Stimulated activated CD8-positive, alpha-beta memory T cell treated with anti-CD3 and anti-CD28 coated beads, Interleukin-15, amount 100 ng/mL, for 4 hours (primary cell): ENCODE data around the gene PDK4.
"Not testable (repeated sequence)": the region's sequence is repeated elsewhere in the genome, so short reads cannot be mapped to it uniquely, and the experiment has no call there.

Experiments
- DNase-seq, 2 donors: peaks; one replicate each; pipeline ENCODE4 v3.0.0-alpha.2; 2020; ENCODE audit warnings: low read depth in 2 of 2

The PDK4 gene

DNA sequence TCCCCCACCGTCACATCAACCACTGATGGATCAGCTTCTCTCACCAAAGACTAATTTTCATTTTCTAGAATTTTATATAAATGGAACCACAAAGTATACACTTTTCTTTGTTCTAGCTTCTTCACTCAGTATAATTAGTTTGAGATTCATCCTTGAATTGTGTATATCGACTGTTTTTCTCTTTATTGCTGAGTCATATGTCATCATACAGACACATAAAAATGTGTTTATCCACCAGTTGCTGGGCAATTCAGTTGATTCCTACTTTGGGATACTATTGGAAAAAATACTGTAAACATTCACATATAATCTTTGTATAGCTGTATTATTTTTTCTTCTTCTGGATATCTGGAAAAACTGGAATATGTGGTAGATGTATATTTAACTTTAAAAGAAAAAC, 26.6 kb downstream of the PDK4 start:
- no peak for DNase-seq

DNA sequence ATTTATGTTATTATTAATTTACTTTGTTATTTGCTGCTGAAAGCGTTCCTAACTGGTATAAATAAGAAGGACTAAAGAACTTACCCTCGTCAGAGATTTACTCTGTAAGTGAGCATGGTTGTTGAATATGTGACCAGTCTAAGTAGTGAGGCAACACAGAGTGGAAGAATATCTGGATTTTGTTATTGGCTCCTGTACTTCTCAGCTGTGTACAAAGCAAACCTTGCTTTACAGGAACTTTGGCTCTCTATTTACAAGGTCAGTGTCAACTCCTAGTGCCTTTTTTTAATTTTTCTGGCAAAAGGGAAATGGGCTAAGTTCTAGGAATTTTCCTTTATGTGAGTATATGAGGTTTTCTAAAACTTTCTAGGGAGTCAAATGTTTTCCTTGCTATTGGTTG, 35.6 kb downstream of the PDK4 start:
- DNase-seq = no peak

DNA sequence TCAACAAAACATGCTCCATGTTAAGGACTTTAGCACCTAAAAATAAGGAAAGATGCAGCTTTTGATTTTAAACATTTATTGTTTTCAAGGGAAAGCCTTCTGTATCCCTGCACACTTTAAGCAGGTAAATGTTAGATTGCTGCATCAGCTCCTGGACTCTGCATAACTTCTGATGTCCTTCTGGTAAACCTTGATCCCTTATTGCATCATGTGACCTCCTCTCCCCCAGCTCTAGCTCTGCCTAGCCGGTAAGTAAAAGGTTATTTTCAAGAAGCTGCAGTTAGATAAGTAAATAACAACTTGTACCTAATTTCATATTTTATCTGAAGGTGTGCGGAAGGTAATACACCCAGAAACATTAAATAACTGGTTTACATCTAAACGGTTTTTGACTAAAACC, 37.5 kb downstream of the PDK4 start:
- DNase-seq = no peak

DNA sequence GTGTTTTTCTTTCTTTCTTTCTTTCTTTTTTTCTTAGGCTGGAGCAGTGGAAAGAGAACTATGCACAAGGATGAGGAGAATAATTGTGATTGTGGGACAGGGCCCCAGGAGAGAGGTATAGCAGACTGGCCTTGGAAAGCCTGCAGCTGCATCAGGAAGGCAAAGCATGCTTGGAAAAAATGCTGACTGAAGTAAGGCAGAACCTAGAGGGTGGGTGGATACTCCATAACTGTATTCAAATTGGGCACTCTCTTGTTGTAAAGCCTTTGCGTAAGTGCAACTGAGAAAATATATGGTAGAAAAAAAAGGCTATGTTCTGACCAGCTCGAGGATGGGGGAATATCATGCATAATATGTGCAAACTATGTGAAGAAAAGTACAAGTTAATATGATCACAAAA, 39.5 kb downstream of the PDK4 start:
- DNase-seq = no peak

DNA sequence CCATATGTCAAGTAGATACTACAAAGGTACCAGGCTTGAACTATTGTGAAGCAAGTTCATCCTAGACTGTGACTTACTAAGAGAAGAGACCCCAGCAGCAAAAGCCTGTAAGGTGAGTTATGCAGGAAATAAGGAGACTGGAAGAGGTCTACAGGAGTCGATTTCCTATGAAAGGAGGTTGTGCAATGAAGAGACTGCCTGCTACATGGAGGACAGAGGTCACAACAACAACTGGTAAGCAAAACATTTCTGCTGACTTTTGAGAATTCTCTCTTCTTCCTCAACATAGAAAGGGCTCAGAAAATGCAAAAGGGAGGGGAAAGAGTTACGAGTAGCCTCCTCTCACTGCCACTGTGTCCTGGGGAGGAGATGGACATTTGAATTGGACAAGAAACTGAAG, 42.4 kb downstream of the PDK4 start:
- DNase-seq = no peak

DNA sequence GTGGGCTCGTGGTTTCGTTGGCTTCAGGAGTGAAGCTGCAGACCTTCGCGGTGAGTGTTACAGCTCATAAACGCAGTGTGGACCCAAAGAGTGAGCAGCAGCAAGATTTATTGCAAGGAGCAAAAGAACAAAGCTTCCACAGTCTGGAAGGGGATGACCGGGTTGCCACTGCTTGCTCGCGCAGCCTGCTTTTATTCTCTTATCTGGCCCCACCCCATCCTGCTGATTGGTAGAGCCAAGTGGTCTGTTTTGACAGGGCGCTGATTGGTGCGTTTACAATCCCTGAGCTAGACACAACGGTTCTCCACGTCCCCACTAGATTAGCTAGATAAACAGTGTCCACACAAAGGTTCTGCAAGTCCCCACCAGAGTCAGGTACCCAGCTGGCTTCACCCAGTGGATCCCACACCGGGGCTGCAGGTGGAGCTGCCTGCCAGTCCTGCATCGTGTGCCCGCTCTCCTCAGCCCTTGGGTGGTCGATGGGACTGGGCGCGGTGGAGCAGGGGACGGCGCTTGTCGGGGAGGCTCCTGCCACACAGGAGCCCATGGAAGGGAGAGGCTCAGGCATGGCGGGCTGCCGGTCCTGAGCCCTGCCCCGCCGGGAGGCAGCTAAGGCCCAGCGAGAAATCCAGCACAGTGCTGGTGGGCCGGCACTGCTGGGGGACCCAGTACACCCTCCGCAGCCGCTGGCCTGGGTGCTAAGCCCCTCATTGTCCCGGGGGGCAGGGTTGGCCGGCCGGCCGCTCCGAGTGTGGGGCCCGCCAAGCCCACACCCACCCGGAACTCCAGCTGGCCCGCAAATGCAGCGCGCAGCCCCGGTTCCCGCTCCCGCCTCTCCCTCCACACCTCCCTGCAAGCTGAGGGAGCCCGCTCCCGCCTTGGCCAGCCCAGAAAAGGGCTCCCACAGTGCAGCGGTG, 44.0 kb downstream of the PDK4 start:
- not testable (repeated sequence) for DNase-seq

DNA sequence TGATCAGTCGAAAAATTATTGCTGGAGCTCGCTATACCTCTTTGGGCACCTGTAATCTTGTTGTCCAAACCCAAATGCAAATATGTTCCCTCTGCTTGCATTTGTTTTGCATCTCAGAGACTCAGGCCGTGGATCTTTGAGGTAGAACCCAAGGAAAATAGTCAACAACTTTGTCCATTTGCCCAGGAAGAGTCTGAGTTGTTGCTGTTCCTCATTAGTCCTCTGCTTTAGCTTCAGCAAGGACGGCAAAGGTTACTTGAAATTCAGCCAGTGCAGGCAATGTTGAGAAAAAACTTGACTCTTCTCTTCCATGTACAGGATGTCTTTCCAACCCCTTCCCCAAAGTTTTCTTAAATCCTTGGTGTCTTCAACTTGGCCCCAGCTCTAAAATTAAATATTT, 45.8 kb downstream of the PDK4 start:
- DNase-seq = no peak

DNA sequence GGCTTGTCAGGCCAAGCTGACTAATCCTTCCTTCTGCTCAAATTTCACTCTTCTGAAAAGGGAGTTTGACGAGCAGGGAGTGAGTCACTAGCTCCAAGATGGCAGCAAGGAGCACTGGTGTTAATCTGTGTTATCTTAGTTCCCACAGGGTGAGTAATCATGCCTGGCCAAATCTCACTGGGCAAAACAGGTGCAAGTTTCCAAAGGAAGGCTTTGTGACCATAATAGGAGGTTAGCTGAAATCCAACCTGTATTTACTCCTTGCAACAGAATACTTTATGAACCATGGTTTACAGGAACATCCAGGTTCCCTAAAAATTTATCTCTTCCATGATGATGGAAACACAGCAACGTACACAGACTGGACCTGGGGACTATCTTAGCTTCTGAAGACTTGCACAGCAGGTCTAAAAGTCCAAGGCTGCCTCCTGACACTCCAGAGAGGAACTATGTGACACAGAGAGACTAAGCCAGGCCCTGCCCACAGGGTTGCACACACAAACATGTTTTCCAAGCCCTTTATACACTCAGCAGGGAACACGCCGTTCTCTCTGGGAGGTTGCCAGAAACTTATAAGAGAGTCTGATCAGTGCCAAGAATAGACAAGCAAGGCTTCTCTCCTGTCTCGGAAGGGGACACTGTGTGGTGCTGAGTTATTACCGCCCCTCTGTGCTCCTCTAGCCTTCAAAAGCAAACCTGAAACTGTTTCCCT, 46.3 kb downstream of the PDK4 start:
- DNase-seq = no peak

DNA sequence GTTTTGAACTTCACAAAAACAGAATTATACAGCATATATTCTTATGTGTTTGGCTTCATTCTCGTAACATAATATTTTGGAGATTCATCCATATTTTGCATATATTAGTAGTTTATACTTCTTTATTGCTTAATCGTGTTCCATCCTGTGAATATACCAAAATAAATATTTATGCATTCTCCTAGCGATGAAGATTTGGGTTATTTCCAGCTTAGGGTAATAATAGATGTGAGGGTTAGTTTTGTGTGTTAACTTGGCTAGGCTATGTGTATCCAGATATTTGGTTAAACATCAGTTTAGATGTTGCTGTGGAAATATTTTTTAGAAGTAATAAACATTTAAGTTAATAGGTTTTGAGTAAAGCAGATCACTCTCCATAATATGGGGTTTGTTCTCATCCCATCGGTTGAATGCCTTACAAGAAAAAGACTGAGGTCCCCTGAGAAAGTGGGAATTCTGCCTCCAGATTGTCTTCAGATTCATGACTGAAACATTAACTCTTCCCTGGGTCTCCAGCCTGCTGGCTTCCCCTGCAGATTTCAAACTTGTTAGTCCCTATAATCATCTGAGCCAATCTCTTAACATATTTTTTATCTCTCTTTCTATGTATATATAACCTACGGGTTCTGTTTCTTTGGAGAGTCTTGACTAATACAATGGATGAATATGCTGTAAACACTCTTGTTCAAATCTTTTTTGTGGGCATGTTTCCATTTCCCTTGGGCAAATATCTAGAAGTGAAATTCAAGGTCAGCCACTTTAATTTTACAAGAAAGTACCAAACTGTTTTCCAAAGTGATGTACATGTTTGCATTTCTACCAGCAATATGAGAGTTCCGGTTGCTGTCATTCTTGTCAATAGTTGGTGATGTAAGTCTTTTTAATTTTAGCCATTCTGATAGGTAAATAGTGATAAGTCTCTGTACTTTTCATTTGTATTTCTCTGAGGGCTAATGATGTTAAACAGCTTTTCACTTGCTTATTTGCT, 48.7 kb downstream of the PDK4 start:
- DNase-seq = no peak

DNA sequence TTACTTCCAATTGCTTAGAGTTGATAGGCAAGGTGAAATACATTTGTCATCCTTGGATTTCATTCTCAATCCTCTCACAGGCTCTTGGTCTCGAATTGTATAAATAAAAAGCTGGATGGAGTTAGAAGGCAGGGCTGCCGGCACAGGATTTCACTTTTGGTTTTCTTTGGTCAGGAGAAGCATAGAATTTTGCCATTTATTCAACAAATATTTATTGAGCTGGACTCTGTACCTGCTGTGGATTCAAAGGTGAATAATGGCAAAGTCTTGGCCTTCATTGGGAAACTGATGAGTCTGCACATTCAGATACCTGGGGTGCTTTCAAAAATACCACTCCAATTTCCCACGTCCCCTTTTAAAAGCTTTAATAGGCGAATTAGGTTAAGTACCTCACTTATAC, 49.7 kb downstream of the PDK4 start:
- DNase-seq = no peak

DNA sequence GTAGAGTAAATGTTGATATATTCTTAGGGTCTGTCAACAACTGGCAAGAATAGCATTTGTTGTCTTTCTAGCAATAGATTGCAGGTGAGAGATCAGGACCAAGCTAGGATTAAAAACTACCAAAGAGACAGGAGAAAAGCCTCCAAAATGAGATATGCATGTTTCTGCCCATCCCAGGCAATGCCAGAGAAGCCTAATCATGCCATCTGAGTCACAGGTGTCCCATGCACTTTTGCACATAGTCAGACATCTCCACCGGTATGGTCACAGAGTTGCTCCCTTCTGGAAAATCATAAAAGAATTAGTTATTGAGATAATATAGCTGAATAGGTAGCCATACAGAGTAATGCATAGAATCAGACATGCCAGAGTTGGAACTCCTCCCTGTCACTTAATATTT, 50.6 kb downstream of the PDK4 start:
- no peak for DNase-seq

DNA sequence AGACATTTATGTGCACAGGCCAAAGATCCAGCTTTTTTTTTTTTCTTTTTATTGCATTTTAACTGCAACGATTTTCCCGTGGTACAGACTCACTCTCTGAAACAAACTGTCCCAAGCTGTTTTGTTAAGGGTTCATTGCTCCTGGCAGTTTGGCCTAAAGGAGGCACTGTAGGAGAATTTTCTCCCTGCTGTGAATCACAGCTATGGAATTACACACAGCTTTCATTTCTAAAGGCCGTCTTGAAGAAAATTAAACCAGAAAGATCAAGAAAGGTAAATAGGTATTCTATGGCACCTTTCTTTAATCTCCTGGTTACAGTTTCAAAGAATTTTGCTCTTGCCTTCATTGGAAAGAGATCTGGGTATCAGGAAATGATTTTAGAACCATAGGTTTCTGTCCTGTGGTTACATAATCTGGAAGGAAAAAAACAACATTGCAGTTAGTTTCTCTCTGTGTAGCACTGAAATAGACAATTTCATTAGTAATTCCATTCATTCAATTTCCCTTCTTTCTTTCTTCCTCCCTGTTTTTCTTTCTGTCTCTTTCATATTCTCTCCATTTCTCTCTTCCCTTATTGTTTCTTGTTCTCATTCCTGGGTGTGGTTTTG, 51.2 kb downstream of the PDK4 start:
- DNase-seq = no peak

DNA sequence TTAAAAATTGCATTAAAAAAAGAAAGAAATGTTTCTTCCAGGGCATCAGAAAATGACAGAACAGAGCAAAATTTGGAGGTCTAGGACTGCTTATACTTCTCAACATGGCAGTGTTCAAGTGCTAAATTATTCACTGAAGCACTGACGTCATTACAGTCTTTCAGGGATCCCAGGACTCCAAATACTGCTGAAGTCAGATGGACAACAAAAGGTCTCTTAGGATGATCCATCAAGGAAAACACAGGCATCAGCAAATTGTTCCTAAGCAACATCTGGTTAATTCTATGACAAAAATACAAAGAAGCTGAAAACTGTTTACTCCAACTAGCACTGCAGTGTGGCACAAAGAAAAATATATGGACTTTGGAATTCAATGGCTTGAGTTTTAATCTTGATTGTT, 52.1 kb downstream of the PDK4 start:
- DNase-seq = no peak

DNA sequence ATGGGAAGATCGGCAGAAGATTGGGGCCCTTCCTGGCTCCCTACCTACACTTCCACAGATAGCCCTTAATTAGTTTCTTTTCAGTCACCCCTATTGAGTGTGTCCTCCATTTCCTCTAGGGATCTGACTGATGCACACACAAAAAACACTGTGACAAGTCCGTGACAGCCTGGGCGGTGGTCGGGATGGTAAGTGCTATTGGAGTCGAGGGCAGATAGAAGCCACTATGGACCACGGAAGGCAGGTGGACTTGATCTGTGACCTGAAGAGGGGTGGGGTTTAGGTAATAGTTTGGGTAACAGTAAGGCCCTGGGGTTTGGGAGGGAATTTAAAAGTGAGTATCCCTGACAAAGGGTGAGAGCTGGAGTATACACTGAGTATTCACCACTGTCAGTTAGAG, 53.0 kb downstream of the PDK4 start:
- no peak for DNase-seq

DNA sequence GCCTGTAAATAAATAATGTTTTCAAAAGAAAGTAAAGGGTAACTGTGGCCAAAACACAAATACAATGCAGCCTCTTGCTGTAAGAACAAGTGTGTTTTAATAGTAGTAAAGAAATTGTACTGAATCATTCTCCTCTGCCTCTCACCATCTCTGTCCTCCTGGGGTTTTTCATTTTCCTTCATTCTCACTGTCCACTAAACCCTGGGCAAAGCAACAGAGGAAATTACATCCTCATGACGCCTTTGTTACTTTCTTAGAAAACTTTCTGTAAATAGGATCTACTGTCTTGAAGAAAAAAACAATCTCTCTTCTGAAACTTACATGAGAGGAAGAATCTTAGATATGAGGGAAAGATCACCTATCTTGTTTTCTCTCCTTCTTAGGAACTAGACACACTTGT, 56.0 kb downstream of the PDK4 start:
- no peak for DNase-seq

DNA sequence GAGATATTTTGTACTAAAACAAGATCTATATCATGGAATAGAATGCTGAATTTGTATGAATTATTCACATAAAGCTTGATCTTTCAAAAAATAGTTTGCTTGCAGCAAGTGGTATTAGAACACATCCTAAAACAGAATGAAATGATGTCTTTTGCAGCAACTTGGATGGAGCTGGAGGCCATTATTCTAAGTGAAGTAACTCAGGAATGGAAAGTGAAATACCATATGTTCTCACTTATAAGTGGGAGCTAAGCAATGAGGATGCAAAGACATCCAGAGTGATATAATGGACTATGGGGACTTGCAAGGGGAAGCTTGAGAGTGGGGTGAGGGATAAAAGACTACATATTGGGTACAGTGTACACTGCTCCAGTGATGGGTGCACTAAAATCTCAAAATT, 56.9 kb downstream of the PDK4 start:
- DNase-seq = no peak

DNA sequence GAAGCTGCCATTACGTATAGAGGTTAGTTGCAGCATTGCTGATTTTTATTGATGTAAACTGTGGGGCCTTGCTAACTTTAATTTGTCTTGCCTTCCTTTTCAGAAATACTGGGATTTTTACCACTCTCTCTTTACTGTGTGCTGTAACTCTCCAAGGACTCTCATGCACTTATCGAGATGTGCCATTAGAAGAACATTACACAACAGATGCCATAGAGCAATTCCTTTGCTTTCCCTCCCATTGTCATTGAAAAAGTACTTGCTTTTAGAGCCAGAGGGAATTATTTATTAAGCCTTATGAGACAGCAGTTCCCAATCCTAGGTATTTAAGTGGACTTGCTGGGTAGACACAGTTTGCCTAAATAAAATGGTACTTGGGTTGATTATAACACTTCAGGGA, 58.8 kb downstream of the PDK4 start:
- DNase-seq = no peak

DNA sequence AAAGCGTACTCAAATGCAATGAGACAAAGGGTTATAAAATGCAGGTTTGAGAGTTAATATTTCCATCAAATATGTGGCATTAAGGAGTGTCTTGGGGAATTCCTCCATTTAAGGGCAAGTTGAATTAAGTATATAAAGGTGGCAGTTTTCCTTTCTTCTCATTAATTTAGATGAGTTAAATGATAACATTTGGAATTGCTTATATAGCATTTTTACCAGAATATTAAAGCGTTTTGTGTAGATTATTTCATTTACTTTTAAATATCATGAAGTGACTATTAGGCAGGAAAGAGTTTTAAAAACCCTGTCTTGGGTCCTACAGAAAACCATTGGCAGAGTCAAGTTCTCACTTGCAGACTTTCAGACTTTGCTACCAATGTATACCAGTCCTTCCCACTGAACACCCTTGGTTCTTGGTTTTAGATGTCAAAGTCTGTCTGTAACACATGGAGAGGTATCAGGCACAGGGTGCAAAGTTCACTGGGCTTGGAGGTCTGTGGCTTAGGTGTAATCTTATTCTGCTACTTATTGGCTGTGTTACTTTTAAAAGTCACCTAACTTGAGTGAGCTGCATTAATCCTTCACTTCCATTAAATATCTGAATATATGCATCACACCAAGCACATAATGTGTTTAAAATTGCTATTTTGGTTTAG, 59.5 kb downstream of the PDK4 start:
- DNase-seq = no peak

DNA sequence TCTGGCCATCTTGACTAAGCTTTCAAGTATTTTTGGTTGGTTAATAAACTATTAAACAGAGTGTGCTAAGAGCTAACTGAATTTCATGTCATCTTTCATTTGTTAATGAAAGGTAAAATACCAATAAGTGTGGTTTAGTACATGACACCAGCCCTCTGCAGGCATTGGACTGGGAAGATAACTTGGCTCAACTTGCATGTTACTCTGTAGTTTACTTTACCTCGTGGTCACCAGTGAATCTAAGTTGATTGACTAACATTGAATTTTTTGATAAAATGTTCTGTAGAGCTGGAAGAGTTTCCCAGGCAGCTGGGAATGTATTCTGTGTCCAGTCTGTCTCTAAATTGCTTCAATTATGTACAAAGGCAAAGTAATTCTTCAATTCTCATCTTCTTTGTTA, 60.7 kb downstream of the PDK4 start:
- DNase-seq = no peak

DNA sequence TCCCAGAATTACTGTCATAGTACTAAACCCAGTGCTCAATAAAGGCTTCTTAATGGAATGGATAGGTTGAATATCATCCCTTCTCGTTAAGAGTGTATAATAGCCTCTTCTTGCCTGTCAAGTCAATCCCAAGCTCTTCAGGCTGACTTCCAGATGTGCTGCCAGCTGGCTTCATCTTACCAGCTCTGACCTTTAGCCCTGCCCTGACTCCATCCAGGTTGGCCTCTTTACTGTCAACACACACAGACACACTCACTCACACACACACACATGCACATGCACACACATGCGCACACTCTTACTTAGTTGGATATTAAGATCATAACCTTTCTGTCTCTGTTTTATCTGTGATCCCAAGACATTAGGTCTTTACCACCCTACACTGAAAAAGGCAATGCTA, 61.5 kb downstream of the PDK4 start:
- DNase-seq = no peak
